H1 (cell line): Measurements from ENCODE around the gene NANOS2. TPM values are rescaled to one million over a fixed set of nuclear protein-coding genes. Genes with fewer than 3 reads are reported as not detected.

Experiments used
- USF2 ChIP-seq: IDR thresholded peaks from 2 replicates; pipeline ENCODE4 v1.6.1; 2011; ENCODE audit warnings: low read length, improper control_type of control experiment
- polyA plus RNA-seq, 7 experiments: library from polyadenylated mRNA; depleted of rRNA in 3 of 7; stranded (reverse) in 5 of 7; unstranded in 2 of 7; fragments of >200 nt in 5 of 7; fragments of 200-250 nt in 2 of 7; gene quantifications; 1 replicate in 5 of 7; 2 replicates in 1 of 7; 4 replicates in 1 of 7; pipeline versions ENCODE4 v1.2.1 to v1.2.3, GENCODE V29; 2011 to 2013; ENCODE audit warnings: missing spikeins in 2 of 7, mixed read lengths in 2 of 7
- total RNA-seq: library from RNA; stranded (reverse); fragmentation: NEBNext Ultra II Directional; extraction: Animal tissue kit (Norgen Biotek cat#: 25700); gene quantifications from 2 replicates; pipeline ENCODE4 v1.2.1, GENCODE V29; 2021

NANOS2 gene
- total and polyA plus RNA-seq, 2 of the 8 experiments (the other 6 are each of a cell fraction or from before 2014, with no cell fraction given) = 0.20 TPM; not detected in 1

GRCh38 chr19:45889210-45889885 is 25.2 kb downstream of the NANOS2 start (continued):
- TF ChIP-seq USF2 = no peak
- TF ChIP-seq, all 59 proteins: peak for 0
